GM23338 (cell line): ENCODE measurements around the gene TESK2. TPM values are rescaled to one million over a fixed set of nuclear protein-coding genes. Genes with fewer than 3 reads are reported as not detected.

ENCODE experiments used
- ATAC-seq: fragments of 200-7000 bp; cut with Tn5 transposase; 3 replicates; pipeline ENCODE4 v1.9.1; 2020
- DNase-seq: peaks from one replicate; pipeline ENCODE4 v3.0.0-alpha.2; 2015; ENCODE audit warnings: low spot score
- H2AFZ ChIP-seq: fragments of 200-600 bp; sonication (generic); 2 replicates; pipeline ENCODE4 v1.8.0; 2016; ENCODE audit warnings: antibody characterized with exemption, mild to moderate bottlenecking, moderate library complexity
- H3F3A ChIP-seq: fragments of 200-600 bp; sonication (generic); replicated peaks from 2 replicates; pipeline ENCODE4 v1.8.0; 2017; ENCODE audit warnings: antibody characterized with exemption, mixed run types, low read depth
- H3K27ac ChIP-seq: fragments of 200-600 bp; sonication (generic); 2 replicates; pipeline ENCODE4 v1.6.1; 2016; ENCODE audit warnings: low read depth
- H3K27me3 ChIP-seq: fragments of 200-600 bp; sonication (generic); 2 replicates; pipeline ENCODE4 v1.8.0; 2016; ENCODE audit warnings: mild to moderate bottlenecking, mixed run types, moderate library complexity; ENCODE audit not compliant: insufficient read depth
- H3K36me3 ChIP-seq: fragments of 200-600 bp; sonication (generic); 2 replicates; pipeline ENCODE4 v1.8.0; 2016; ENCODE audit warnings: mild to moderate bottlenecking; ENCODE audit not compliant: insufficient read depth
- H3K4me1 ChIP-seq: fragments of 200-600 bp; sonication (generic); 2 replicates; pipeline ENCODE4 v1.8.0; 2016; ENCODE audit warnings: mild to moderate bottlenecking, moderate library complexity; ENCODE audit not compliant: insufficient read depth
- H3K4me2 ChIP-seq: fragments of 200-600 bp; sonication (generic); 2 replicates; pipeline ENCODE4 v1.7.1; 2017; ENCODE audit warnings: mixed run types
- H3K4me3 ChIP-seq: fragments of 200-600 bp; sonication (generic); 2 replicates; pipeline ENCODE4 v1.6.1; 2016; ENCODE audit warnings: mixed run types
- H3K79me2 ChIP-seq: fragments of 200-600 bp; sonication (generic); replicated peaks from 2 replicates; pipeline ENCODE4 v1.8.0; 2017; ENCODE audit warnings: mild to moderate bottlenecking; ENCODE audit not compliant: insufficient read depth
- H3K9me2 ChIP-seq: fragments of 200-600 bp; sonication (generic); 2 replicates; pipeline ENCODE4 v1.8.0; 2017; ENCODE audit not compliant: insufficient read depth
- H4K20me1 ChIP-seq: fragments of 200-600 bp; sonication (generic); replicated peaks from 2 replicates; pipeline ENCODE4 v1.8.0; 2017; ENCODE audit warnings: mild to moderate bottlenecking; ENCODE audit not compliant: insufficient read depth
- H3K27ac Mint-ChIP-seq: 2 replicates; pipeline ENCODE4 v1.8.0; 2020; ENCODE audit warnings: inconsistent platforms, mild to moderate bottlenecking, moderate library complexity, mixed read lengths
- H3K27me3 Mint-ChIP-seq: 3 replicates; pipeline ENCODE4 v1.8.0; 2022; ENCODE audit warnings: low read depth, mild to moderate bottlenecking, moderate library complexity, mixed read lengths, inconsistent platforms; ENCODE audit not compliant: insufficient read depth, poor library complexity
- H3K36me3 Mint-ChIP-seq: 3 replicates; pipeline ENCODE4 v1.8.0; 2021; ENCODE audit warnings: low read depth, mild to moderate bottlenecking, inconsistent platforms, moderate library complexity, mixed read lengths
- H3K4me1 Mint-ChIP-seq: 3 replicates; pipeline ENCODE4 v1.8.0; 2020; ENCODE audit warnings: mild to moderate bottlenecking, inconsistent platforms, mixed read lengths
- H3K4me3 Mint-ChIP-seq: 3 replicates; pipeline ENCODE4 v1.8.0; 2021; ENCODE audit warnings: moderate library complexity, mild to moderate bottlenecking, inconsistent platforms, mixed read lengths
- H3K9me3 Mint-ChIP-seq: 3 replicates; pipeline ENCODE4 v1.8.0; 2020; ENCODE audit warnings: moderate library complexity, mild to moderate bottlenecking, inconsistent platforms, mixed read lengths
- CREB1 ChIP-seq: fragments of 250-450 bp; sonication (Bioruptor Pico); IDR thresholded peaks from 2 replicates; pipeline ENCODE4 v1.5.0; 2020; ENCODE audit warnings: low read depth, mild to moderate bottlenecking, moderate library complexity
- EZH2 ChIP-seq: fragments of 200-600 bp; sonication (generic); IDR thresholded peaks from one replicate; pipeline ENCODE4 v1.8.0; 2017; ENCODE audit warnings: antibody characterized with exemption, mild to moderate bottlenecking, low read depth; ENCODE audit not compliant: unreplicated experiment
- NANOG ChIP-seq: IDR thresholded peaks from 2 replicates; pipeline ENCODE4 v1.6.1; 2016; ENCODE audit warnings: antibody characterized with exemption, borderline replicate concordance
- POLR2AphosphoS5 ChIP-seq: IDR thresholded peaks from 2 replicates; pipeline ENCODE4 v1.6.1; 2016; ENCODE audit warnings: antibody characterized with exemption, low read depth
- STAT1 ChIP-seq: IDR thresholded peaks from one replicate; pipeline ENCODE4 v1.6.1; 2016; ENCODE audit warnings: antibody characterized with exemption; ENCODE audit not compliant: unreplicated experiment
- ZNF331 ChIP-seq: fragments of 250-450 bp; sonication (Bioruptor Pico); IDR thresholded peaks from 2 replicates; pipeline ENCODE4 v1.5.0; 2020; ENCODE audit warnings: low read depth, mild to moderate bottlenecking, moderate library complexity
- polyA plus RNA-seq: library from polyadenylated mRNA; unstranded; fragments of >200 nt; fragmentation: Nextera tagmentation; extraction: Ambion mirVana; gene quantifications from 2 replicates; pipeline ENCODE4 v1.2.1, GENCODE V29; 2016
- total RNA-seq: library from RNA; depleted of rRNA; stranded (reverse); fragments of >200 nt; shearing (Covaris generic); gene quantifications from 2 replicates; pipeline ENCODE4 v1.2.3, GENCODE V29; 2014
- TF ChIP-seq, protein P1 (sequence below): IDR thresholded peaks from one replicate; pipeline ENCODE4 v1.6.1; 2018; ENCODE audit warnings: antibody characterized with exemption; ENCODE audit not compliant: unreplicated experiment
- TF ChIP-seq, protein P2 (sequence below): IDR thresholded peaks from 2 replicates; pipeline ENCODE4 v1.6.1; 2016; ENCODE audit warnings: antibody characterized with exemption

Gene TESK2
- total and polyA plus RNA-seq, 2 experiments from 2014 or later: 5.2 to 14.0 TPM

DNA sequence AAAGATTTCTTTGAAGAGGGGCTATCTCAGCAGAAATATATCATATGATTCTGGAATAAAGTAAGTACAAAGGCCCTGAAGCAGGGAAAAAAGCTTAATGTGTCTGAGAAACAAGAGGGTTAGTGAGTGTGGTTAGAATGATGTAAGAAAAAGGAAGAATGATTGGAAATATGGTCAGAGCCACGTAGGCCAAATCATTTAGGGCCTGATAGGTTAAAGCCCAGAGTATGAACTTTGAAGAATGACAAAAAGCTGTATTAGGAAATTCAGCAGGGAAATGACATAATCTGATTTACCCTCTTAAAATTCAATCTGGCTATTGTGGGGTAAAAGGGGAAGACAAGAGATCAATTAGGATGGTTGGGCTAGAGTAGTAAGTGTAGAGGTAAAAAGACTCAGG is 81.7 kb downstream of the TESK2 start (continued):
- TF ChIP-seq ZNF331 (CRISPR knock-in tag) (no peak), CREB1 (CRISPR knock-in tag) (no peak), NANOG (no peak), POLR2AphosphoS5 (no peak)
- TF ChIP-seq, protein P1, sequence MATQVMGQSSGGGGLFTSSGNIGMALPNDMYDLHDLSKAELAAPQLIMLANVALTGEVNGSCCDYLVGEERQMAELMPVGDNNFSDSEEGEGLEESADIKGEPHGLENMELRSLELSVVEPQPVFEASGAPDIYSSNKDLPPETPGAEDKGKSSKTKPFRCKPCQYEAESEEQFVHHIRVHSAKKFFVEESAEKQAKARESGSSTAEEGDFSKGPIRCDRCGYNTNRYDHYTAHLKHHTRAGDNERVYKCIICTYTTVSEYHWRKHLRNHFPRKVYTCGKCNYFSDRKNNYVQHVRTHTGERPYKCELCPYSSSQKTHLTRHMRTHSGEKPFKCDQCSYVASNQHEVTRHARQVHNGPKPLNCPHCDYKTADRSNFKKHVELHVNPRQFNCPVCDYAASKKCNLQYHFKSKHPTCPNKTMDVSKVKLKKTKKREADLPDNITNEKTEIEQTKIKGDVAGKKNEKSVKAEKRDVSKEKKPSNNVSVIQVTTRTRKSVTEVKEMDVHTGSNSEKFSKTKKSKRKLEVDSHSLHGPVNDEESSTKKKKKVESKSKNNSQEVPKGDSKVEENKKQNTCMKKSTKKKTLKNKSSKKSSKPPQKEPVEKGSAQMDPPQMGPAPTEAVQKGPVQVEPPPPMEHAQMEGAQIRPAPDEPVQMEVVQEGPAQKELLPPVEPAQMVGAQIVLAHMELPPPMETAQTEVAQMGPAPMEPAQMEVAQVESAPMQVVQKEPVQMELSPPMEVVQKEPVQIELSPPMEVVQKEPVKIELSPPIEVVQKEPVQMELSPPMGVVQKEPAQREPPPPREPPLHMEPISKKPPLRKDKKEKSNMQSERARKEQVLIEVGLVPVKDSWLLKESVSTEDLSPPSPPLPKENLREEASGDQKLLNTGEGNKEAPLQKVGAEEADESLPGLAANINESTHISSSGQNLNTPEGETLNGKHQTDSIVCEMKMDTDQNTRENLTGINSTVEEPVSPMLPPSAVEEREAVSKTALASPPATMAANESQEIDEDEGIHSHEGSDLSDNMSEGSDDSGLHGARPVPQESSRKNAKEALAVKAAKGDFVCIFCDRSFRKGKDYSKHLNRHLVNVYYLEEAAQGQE: no peak
- TF ChIP-seq, protein P2, sequence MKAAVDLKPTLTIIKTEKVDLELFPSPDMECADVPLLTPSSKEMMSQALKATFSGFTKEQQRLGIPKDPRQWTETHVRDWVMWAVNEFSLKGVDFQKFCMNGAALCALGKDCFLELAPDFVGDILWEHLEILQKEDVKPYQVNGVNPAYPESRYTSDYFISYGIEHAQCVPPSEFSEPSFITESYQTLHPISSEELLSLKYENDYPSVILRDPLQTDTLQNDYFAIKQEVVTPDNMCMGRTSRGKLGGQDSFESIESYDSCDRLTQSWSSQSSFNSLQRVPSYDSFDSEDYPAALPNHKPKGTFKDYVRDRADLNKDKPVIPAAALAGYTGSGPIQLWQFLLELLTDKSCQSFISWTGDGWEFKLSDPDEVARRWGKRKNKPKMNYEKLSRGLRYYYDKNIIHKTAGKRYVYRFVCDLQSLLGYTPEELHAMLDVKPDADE: no peak

DNA sequence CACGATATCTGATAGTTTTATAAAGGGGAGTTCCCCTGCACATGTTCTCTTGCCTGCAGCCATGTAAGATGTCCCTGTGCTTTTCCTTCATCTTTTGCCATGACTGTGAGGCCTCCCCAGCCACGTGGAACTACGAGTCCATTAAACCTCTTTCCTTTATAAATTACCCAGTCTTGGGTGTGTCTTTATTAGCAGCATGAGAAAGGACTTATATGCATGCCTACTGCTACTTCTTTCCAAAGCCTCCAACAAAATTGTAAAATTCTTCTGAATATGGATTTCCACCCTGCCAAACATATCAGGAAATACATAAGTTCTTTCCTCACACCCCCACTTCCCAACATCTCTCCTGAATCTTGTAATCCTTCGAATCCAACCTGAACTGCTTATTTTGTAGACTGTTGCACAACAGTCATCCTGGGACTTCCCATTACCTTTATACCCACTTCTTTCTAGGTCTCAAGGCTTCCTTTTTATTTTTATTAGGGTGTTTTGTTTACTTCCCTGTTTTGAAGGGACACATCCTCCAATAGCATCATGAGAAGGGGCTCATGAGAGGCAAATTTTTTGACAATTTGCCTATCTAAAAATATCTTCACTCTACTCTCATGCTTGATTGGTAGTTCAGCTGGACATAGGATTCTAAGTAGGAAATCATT is 83.2 kb downstream of the TESK2 start:
- DNase-seq: no peak

More for the DNA sequence above, 83.2 kb downstream of the TESK2 start:
- no peak overlapping the region for H3K27ac Mint-ChIP-seq
- H3K27me3 ChIP-seq: no peaks in the 10 kb centered on the region
- H3K27me3 Mint-ChIP-seq: no peaks in the 10 kb centered on the region
- no peak overlapping the region for H3K27ac ChIP-seq
- H3K36me3 Mint-ChIP-seq: no peaks in the 10 kb centered on the region
- no peak overlapping the region for H3K4me3 ChIP-seq
- no peaks in the 10 kb centered on the region for H3K4me1 ChIP-seq
- H4K20me1 ChIP-seq: no peaks in the 10 kb centered on the region
- H3F3A ChIP-seq: no peaks in the 10 kb centered on the region
- no peaks in the 10 kb centered on the region for H3K36me3 ChIP-seq
- no peak overlapping the region for H3K4me2 ChIP-seq
- no peak overlapping the region for H2AFZ ChIP-seq
- TF ChIP-seq EZH2: no peak
- TF ChIP-seq, protein P2: no peak
- TF ChIP-seq STAT1: no peak
- H3K4me1 Mint-ChIP-seq: no peaks in the 10 kb centered on the region; the same call in 1 of the 3 replicates
- H3K79me2 ChIP-seq: no peaks in the 10 kb centered on the region
- no peaks in the 10 kb centered on the region for H3K9me2 ChIP-seq
- H3K4me3 Mint-ChIP-seq: no peak overlapping the region
- H3K9me3 Mint-ChIP-seq: no peaks in the 10 kb centered on the region
- no peak for ATAC-seq
